HepG2 (cell line): ENCODE results near the gene SIGLEC1. TPM values are rescaled to one million over a fixed set of nuclear protein-coding genes. Genes with fewer than 3 reads are reported as not detected.

Experiments
- ATM ChIP-seq: fragments of 450-650 bp; IDR thresholded peaks from 2 replicates; pipeline ENCODE4 v1.7.1; 2017; ENCODE audit warnings: mild to moderate bottlenecking, borderline replicate concordance
- ELF3 ChIP-seq: IDR thresholded peaks from 2 replicates; pipeline ENCODE4 v1.6.1; 2016; ENCODE audit warnings: missing genetic modification reagents, missing compliant biosample characterization
- RELA ChIP-seq: sonication (generic); formaldehyde crosslinking; IDR thresholded peaks from 2 replicates; pipeline ENCODE4 v1.4.0; 2020; ENCODE audit warnings: missing genetic modification reagents
- SATB2 ChIP-seq: sonication (generic); formaldehyde crosslinking; IDR thresholded peaks from 2 replicates; pipeline ENCODE4 v1.5.0; 2020; ENCODE audit warnings: missing genetic modification reagents
- TOE1 ChIP-seq: sonication (generic); formaldehyde crosslinking; IDR thresholded peaks from 2 replicates; pipeline ENCODE4 v1.4.0; 2020; ENCODE audit warnings: mild to moderate bottlenecking, missing genetic modification reagents
- polyA plus RNA-seq, 8 experiments: library from polyadenylated mRNA; depleted of rRNA in 3 of 8; stranded (reverse) in 7 of 8; unstranded in 1 of 8; fragments of >200 nt; fragmentation: Illumina TruSeq in 4 of 8; extraction: Trizol in 4 of 8; gene quantifications; 2 replicates each; pipeline versions ENCODE4 v1.2.1 to v1.2.3, GENCODE V29; 2011 to 2016; ENCODE audit warnings: low read depth in 4 of 8, missing spikeins in 1 of 8, mixed read lengths in 1 of 8; ENCODE audit not compliant: insufficient read depth in 1 of 8
- total RNA-seq, 5 experiments: library from RNA; depleted of rRNA; stranded (reverse); fragments of >200 nt; fragmentation: Illumina TruSeq; extraction: Trizol; gene quantifications; 2 replicates each; pipeline ENCODE4 v1.2.3, GENCODE V29; 2016; ENCODE audit warnings: low read depth in 1 of 5
- TF ChIP-seq, protein P1 (sequence below): sonication (generic); formaldehyde crosslinking; IDR thresholded peaks from 2 replicates; pipeline ENCODE4 v1.5.0; 2020; ENCODE audit warnings: mild to moderate bottlenecking, low read depth, missing genetic modification reagents, borderline replicate concordance
- TF ChIP-seq, protein P2 (sequence below): sonication (generic); formaldehyde crosslinking; IDR thresholded peaks from 2 replicates; pipeline ENCODE4 v1.5.1; 2020; ENCODE audit warnings: mild to moderate bottlenecking, missing genetic modification reagents, moderate library complexity
- TF ChIP-seq, protein P3 (sequence below): sonication (generic); formaldehyde crosslinking; IDR thresholded peaks from 2 replicates; pipeline ENCODE4 v1.4.0; 2020; ENCODE audit warnings: missing genetic modification reagents

Gene SIGLEC1
- total and polyA plus RNA-seq, 2 of the 13 experiments (the other 11 are each of a cell fraction or from before 2014, with no cell fraction given) = 0.01 TPM; not detected in 1

DNA sequence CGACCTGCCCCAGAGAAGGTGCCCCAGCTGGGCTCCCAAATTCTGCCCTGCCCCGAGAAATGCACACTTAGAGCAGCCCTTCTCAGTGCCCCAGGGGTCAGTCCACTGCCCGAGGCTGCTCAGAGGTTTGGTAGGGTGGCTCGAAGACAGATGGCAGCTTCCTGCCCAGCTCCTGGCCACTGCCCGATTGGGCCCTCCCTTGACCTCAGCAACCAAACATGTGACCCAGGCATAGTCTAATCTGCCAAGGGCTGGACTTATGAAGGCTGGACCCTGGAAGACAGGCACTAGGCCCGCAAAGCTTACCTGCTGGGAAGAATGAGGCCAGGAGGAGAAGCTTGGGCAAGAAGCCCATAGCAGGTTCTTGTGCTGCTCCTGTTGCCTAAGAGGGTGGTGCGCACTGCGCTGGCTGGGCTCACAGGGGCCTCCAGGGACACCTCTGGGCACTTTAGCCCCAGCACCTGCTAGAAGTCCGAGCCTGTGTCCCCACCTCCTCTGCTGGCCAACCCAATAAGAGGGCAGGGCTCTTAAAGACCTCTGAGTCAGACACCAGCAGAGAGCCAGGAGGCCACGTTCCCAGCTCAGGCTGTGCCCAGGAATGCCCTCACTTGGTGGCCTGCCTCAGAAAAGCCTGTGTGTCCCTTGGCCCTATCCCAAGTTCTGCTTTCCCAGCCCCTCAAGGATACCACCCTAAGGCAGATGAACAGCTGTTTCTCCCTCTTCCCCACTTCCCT, 5.5 kb downstream of the SIGLEC1 start (continued):
- TF ChIP-seq, protein P1, sequence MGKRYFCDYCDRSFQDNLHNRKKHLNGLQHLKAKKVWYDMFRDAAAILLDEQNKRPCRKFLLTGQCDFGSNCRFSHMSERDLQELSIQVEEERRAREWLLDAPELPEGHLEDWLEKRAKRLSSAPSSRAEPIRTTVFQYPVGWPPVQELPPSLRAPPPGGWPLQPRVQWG (CRISPR knock-in tag) = no peak
- TF ChIP-seq ELF3 (CRISPR knock-in tag) = no peak
- no peak for TF ChIP-seq SATB2
- TF ChIP-seq TOE1 (CRISPR knock-in tag) = no peak
- TF ChIP-seq, protein P2, sequence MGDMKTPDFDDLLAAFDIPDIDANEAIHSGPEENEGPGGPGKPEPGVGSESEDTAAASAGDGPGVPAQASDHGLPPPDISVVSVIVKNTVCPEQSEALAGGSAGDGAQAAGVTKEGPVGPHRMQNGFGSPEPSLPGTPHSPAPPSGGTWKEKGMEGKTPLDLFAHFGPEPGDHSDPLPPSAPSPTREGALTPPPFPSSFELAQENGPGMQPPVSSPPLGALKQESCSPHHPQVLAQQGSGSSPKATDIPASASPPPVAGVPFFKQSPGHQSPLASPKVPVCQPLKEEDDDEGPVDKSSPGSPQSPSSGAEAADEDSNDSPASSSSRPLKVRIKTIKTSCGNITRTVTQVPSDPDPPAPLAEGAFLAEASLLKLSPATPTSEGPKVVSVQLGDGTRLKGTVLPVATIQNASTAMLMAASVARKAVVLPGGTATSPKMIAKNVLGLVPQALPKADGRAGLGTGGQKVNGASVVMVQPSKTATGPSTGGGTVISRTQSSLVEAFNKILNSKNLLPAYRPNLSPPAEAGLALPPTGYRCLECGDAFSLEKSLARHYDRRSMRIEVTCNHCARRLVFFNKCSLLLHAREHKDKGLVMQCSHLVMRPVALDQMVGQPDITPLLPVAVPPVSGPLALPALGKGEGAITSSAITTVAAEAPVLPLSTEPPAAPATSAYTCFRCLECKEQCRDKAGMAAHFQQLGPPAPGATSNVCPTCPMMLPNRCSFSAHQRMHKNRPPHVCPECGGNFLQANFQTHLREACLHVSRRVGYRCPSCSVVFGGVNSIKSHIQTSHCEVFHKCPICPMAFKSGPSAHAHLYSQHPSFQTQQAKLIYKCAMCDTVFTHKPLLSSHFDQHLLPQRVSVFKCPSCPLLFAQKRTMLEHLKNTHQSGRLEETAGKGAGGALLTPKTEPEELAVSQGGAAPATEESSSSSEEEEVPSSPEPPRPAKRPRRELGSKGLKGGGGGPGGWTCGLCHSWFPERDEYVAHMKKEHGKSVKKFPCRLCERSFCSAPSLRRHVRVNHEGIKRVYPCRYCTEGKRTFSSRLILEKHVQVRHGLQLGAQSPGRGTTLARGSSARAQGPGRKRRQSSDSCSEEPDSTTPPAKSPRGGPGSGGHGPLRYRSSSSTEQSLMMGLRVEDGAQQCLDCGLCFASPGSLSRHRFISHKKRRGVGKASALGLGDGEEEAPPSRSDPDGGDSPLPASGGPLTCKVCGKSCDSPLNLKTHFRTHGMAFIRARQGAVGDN = 0 out of 2 replicates have a peak, but pooled peaks have one; percentile 3
- TF ChIP-seq, protein P3, sequence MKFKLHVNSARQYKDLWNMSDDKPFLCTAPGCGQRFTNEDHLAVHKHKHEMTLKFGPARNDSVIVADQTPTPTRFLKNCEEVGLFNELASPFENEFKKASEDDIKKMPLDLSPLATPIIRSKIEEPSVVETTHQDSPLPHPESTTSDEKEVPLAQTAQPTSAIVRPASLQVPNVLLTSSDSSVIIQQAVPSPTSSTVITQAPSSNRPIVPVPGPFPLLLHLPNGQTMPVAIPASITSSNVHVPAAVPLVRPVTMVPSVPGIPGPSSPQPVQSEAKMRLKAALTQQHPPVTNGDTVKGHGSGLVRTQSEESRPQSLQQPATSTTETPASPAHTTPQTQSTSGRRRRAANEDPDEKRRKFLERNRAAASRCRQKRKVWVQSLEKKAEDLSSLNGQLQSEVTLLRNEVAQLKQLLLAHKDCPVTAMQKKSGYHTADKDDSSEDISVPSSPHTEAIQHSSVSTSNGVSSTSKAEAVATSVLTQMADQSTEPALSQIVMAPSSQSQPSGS (CRISPR knock-in tag) = no peak
- no peak for TF ChIP-seq ATM
- TF ChIP-seq RELA (CRISPR knock-in tag) = no peak
